Esophagus muscularis mucosa (tissue), 4 donors: ENCODE results near the gene FAT1.

Experiments used
- EP300 ChIP-seq: sonication (generic); formaldehyde crosslinking; IDR thresholded peaks from one replicate; pipeline ENCODE4 v1.6.1; 2017; ENCODE audit warnings: antibody characterized with exemption
- POLR2A ChIP-seq: fragments of 450-650 bp; IDR thresholded peaks from one replicate; pipeline ENCODE4 v1.6.1; 2017; ENCODE audit warnings: antibody characterized with exemption, moderate library complexity, mild to moderate bottlenecking, low read depth
- POLR2AphosphoS5 ChIP-seq, 2 donors: sonication (generic); formaldehyde crosslinking; IDR thresholded peaks; one replicate each; pipeline ENCODE4 v1.6.1; 2017; ENCODE audit warnings: antibody characterized with exemption in 2 of 2
- TF ChIP-seq, protein P1 (sequence below), 3 experiments: fragments of 200-600 bp in 2 of 3; fragments of 450-650 bp in 1 of 3; sonication (generic) in 2 of 3; IDR thresholded peaks; one replicate each; pipeline ENCODE4 v1.5.1; 2017 to 2019; ENCODE audit warnings: antibody characterized with exemption in 3 of 3, mild to moderate bottlenecking in 2 of 3, moderate library complexity in 1 of 3

GRCh38 chr4:186628058-186628711 lies 95.5 kb downstream of the FAT1 start:
- TF ChIP-seq, protein P1, sequence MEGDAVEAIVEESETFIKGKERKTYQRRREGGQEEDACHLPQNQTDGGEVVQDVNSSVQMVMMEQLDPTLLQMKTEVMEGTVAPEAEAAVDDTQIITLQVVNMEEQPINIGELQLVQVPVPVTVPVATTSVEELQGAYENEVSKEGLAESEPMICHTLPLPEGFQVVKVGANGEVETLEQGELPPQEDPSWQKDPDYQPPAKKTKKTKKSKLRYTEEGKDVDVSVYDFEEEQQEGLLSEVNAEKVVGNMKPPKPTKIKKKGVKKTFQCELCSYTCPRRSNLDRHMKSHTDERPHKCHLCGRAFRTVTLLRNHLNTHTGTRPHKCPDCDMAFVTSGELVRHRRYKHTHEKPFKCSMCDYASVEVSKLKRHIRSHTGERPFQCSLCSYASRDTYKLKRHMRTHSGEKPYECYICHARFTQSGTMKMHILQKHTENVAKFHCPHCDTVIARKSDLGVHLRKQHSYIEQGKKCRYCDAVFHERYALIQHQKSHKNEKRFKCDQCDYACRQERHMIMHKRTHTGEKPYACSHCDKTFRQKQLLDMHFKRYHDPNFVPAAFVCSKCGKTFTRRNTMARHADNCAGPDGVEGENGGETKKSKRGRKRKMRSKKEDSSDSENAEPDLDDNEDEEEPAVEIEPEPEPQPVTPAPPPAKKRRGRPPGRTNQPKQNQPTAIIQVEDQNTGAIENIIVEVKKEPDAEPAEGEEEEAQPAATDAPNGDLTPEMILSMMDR (IDR thresholded peaks at IDR 0.05), result no peak
- TF ChIP-seq POLR2A, result no peak
- TF ChIP-seq EP300, result no peak
- no peak for TF ChIP-seq POLR2AphosphoS5 (IDR thresholded peaks at IDR 0.05)
